SK-N-SH treated with all-trans-retinoic acid at 6 μM for 48 hours (cell line): ENCODE data around the gene CEP128.

Experiments used
- ARNTL ChIP-seq: fragments of 450-650 bp; formaldehyde crosslinking; IDR thresholded peaks from 2 replicates; pipeline ENCODE4 v1.5.0; 2020; ENCODE audit warnings: low read depth, mild to moderate bottlenecking, moderate library complexity, borderline replicate concordance
- ISL1 ChIP-seq: fragments of 250-450 bp; sonication (Bioruptor Pico); IDR thresholded peaks from 2 replicates; pipeline ENCODE4 v2.1.2; 2022; ENCODE audit warnings: mild to moderate bottlenecking, moderate library complexity
- OSR1 ChIP-seq: fragments of 250-450 bp; sonication (Bioruptor Pico); IDR thresholded peaks from 2 replicates; pipeline ENCODE4 v1.8.0; 2022; ENCODE audit warnings: moderate library complexity, mild to moderate bottlenecking, inconsistent platforms
- ZFP30 ChIP-seq: fragments of 450-650 bp; formaldehyde crosslinking; IDR thresholded peaks from 2 replicates; pipeline ENCODE4 v1.5.0; 2022; ENCODE audit warnings: mild to moderate bottlenecking, moderate library complexity
- TF ChIP-seq, protein P1 (sequence below): fragments of 250-450 bp; sonication (Bioruptor Pico); IDR thresholded peaks from 2 replicates; pipeline ENCODE4 v1.5.0; 2020; ENCODE audit warnings: mild to moderate bottlenecking, moderate library complexity

GRCh38 chr14:80628547-80628946, 313.0 kb downstream of the CEP128 start:
- no peak for TF ChIP-seq ISL1 (CRISPR knock-in tag)
- TF ChIP-seq, protein P1, sequence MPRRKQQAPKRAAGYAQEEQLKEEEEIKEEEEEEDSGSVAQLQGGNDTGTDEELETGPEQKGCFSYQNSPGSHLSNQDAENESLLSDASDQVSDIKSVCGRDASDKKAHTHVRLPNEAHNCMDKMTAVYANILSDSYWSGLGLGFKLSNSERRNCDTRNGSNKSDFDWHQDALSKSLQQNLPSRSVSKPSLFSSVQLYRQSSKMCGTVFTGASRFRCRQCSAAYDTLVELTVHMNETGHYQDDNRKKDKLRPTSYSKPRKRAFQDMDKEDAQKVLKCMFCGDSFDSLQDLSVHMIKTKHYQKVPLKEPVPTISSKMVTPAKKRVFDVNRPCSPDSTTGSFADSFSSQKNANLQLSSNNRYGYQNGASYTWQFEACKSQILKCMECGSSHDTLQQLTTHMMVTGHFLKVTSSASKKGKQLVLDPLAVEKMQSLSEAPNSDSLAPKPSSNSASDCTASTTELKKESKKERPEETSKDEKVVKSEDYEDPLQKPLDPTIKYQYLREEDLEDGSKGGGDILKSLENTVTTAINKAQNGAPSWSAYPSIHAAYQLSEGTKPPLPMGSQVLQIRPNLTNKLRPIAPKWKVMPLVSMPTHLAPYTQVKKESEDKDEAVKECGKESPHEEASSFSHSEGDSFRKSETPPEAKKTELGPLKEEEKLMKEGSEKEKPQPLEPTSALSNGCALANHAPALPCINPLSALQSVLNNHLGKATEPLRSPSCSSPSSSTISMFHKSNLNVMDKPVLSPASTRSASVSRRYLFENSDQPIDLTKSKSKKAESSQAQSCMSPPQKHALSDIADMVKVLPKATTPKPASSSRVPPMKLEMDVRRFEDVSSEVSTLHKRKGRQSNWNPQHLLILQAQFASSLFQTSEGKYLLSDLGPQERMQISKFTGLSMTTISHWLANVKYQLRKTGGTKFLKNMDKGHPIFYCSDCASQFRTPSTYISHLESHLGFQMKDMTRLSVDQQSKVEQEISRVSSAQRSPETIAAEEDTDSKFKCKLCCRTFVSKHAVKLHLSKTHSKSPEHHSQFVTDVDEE (CRISPR knock-in tag) = no peak
- no peak for TF ChIP-seq ARNTL (CRISPR knock-in tag)
- TF ChIP-seq OSR1 (CRISPR knock-in tag) = no peak
- TF ChIP-seq ZFP30 = no peak
